ENCODE measurements around the gene PLD1.

The PLD1 gene

GRCh38 chr3:171748064-171748924, 62.0 kb downstream of the PLD1 start:
- no peak for TF ChIP-seq GATA3 (IDR thresholded peaks at IDR 0.05; ENCODE audit: low read depth, low read length)
- no peak for TF ChIP-seq GATA2 (IDR thresholded peaks at IDR 0.05; ENCODE audit: low read depth, low read length)

GRCh38 chr3:171747223-171747920, 62.9 kb downstream of the PLD1 start:
- TF ChIP-seq GATA2 (IDR thresholded peaks at IDR 0.05; ENCODE audit: low read depth, low read length) (no peak), GATA3 (IDR thresholded peaks at IDR 0.05; ENCODE audit: low read depth, low read length) (no peak)

- TF ChIP-seq GATA2 (IDR thresholded peaks at IDR 0.05; ENCODE audit: low read depth, low read length): no peak
- TF ChIP-seq GATA3 (IDR thresholded peaks at IDR 0.05; ENCODE audit: low read depth, low read length): no peak
Measured at GRCh38 chr3:171745577-171746319, 64.5 kb downstream of the PLD1 start.

- TF ChIP-seq GATA3 (IDR thresholded peaks at IDR 0.05; ENCODE audit: low read depth, low read length): no peak
- no peak for TF ChIP-seq GATA2 (IDR thresholded peaks at IDR 0.05; ENCODE audit: low read depth, low read length)
Measured at GRCh38 chr3:171744158-171744741, 66.0 kb downstream of the PLD1 start.

- no peak for TF ChIP-seq GATA3 (IDR thresholded peaks at IDR 0.05; ENCODE audit: low read depth, low read length)
- no peak for TF ChIP-seq GATA2 (IDR thresholded peaks at IDR 0.05; ENCODE audit: low read depth, low read length)
Measured at GRCh38 chr3:171743327-171744157, 66.7 kb downstream of the PLD1 start.

GRCh38 chr3:171741377-171741776, 68.9 kb downstream of the PLD1 start:
- TF ChIP-seq GATA2 (IDR thresholded peaks at IDR 0.05; ENCODE audit: low read depth, low read length) (peak; percentile 71; the same call in 1 of the 2 replicates), GATA3 (IDR thresholded peaks at IDR 0.05; ENCODE audit: low read depth, low read length) (peak; percentile 90)

- TF ChIP-seq GATA2 (IDR thresholded peaks at IDR 0.05; ENCODE audit: low read depth, low read length) (no peak), GATA3 (IDR thresholded peaks at IDR 0.05; ENCODE audit: low read depth, low read length) (no peak)
Measured at GRCh38 chr3:171736556-171736955, 73.7 kb downstream of the PLD1 start.

GRCh38 chr3:171733561-171733960, 76.7 kb downstream of the PLD1 start:
- TF ChIP-seq GATA3 (IDR thresholded peaks at IDR 0.05; ENCODE audit: low read depth, low read length) (no peak), GATA2 (IDR thresholded peaks at IDR 0.05; ENCODE audit: low read depth, low read length) (no peak)

GRCh38 chr3:171732756-171733155, 77.5 kb downstream of the PLD1 start:
- TF ChIP-seq GATA3 (IDR thresholded peaks at IDR 0.05; ENCODE audit: low read depth, low read length) (no peak), GATA2 (IDR thresholded peaks at IDR 0.05; ENCODE audit: low read depth, low read length) (no peak)

GRCh38 chr3:171731691-171732090, 78.6 kb downstream of the PLD1 start:
- TF ChIP-seq GATA3 (IDR thresholded peaks at IDR 0.05; ENCODE audit: low read depth, low read length) (no peak), GATA2 (IDR thresholded peaks at IDR 0.05; ENCODE audit: low read depth, low read length) (no peak)

- no peak for TF ChIP-seq GATA2 (IDR thresholded peaks at IDR 0.05; ENCODE audit: low read depth, low read length)
- no peak for TF ChIP-seq GATA3 (IDR thresholded peaks at IDR 0.05; ENCODE audit: low read depth, low read length)
Measured at GRCh38 chr3:171729452-171730334, 80.6 kb downstream of the PLD1 start.

GRCh38 chr3:171727288-171727687, 83.0 kb downstream of the PLD1 start:
- TF ChIP-seq GATA3 (IDR thresholded peaks at IDR 0.05; ENCODE audit: low read depth, low read length) (no peak), GATA2 (IDR thresholded peaks at IDR 0.05; ENCODE audit: low read depth, low read length) (no peak)
